Hepatocyte (in vitro differentiated cells): ENCODE measurements around the gene GALNT17. TPM values are rescaled to one million over a fixed set of nuclear protein-coding genes. Genes with fewer than 3 reads are reported as not detected.

Experiments
- DNase-seq: peaks from one replicate; pipeline ENCODE4 v3.0.0-alpha.2; 2016; ENCODE audit warnings: low spot score
- H2AFZ ChIP-seq: fragments of 200-600 bp; sonication (generic); 2 replicates; pipeline ENCODE4 v1.6.0; 2016; ENCODE audit warnings: antibody characterized with exemption, mild to moderate bottlenecking
- H3K27ac ChIP-seq: fragments of 200-600 bp; sonication (generic); 2 replicates; pipeline ENCODE4 v1.5.1; 2016; ENCODE audit warnings: mild to moderate bottlenecking
- H3K27me3 ChIP-seq: fragments of 200-600 bp; sonication (generic); 2 replicates; pipeline ENCODE4 v1.6.1; 2016
- H3K36me3 ChIP-seq: fragments of 200-600 bp; sonication (generic); replicated peaks from 2 replicates; pipeline ENCODE4 v1.5.1; 2016; ENCODE audit warnings: low read depth; ENCODE audit not compliant: insufficient read depth
- H3K4me1 ChIP-seq: fragments of 200-600 bp; sonication (generic); 2 replicates; pipeline ENCODE4 v1.5.1; 2016; ENCODE audit warnings: mild to moderate bottlenecking, moderate library complexity; ENCODE audit not compliant: insufficient read depth
- H3K4me2 ChIP-seq: fragments of 200-600 bp; sonication (generic); 2 replicates; pipeline ENCODE4 v1.6.0; 2016
- H3K4me3 ChIP-seq: fragments of 200-600 bp; sonication (generic); 2 replicates; pipeline ENCODE4 v1.5.1; 2016; ENCODE audit warnings: mild to moderate bottlenecking
- H3K79me2 ChIP-seq: fragments of 200-600 bp; sonication (generic); 2 replicates; pipeline ENCODE4 v1.6.0; 2017; ENCODE audit warnings: mild to moderate bottlenecking
- H3K9me2 ChIP-seq: fragments of 200-600 bp; sonication (generic); replicated peaks from 2 replicates; pipeline ENCODE4 v1.6.0; 2017; ENCODE audit warnings: mild to moderate bottlenecking; ENCODE audit not compliant: insufficient read depth
- H3K9me3 ChIP-seq: fragments of 200-600 bp; sonication (generic); 2 replicates; pipeline ENCODE4 v1.5.1; 2016; ENCODE audit warnings: low read depth, mild to moderate bottlenecking
- H4K20me1 ChIP-seq: fragments of 200-600 bp; sonication (generic); 2 replicates; pipeline ENCODE4 v1.6.0; 2016; ENCODE audit warnings: mild to moderate bottlenecking; ENCODE audit not compliant: insufficient read depth, poor library complexity, severe bottlenecking
- CTCF ChIP-seq: fragments of 200-600 bp; sonication (generic); IDR thresholded peaks from 2 replicates; pipeline ENCODE4 v1.5.1; 2016; ENCODE audit warnings: antibody characterized with exemption, mild to moderate bottlenecking; ENCODE audit not compliant: poor library complexity
- EZH2 ChIP-seq: fragments of 200-600 bp; sonication (generic); IDR thresholded peaks from 2 replicates; pipeline ENCODE4 v1.6.1; 2016; ENCODE audit warnings: antibody characterized with exemption, mild to moderate bottlenecking, borderline replicate concordance
- EZH2phosphoT487 ChIP-seq: fragments of 200-600 bp; sonication (generic); IDR thresholded peaks from one replicate; pipeline ENCODE4 v1.6.1; 2018; ENCODE audit warnings: antibody characterized with exemption, mild to moderate bottlenecking, low read depth, moderate library complexity; ENCODE audit not compliant: unreplicated experiment, severe bottlenecking
- WGBS: methylation state at CpG from one replicate; pipeline ENCODE4 v1.1.6; 2016; ENCODE audit warnings: low lambda C conversion rate; ENCODE audit errors: missing lambda C conversion rate; 5-methylcytosine and 5-hydroxymethylcytosine counted together
- polyA plus RNA-seq: library from polyadenylated mRNA; unstranded; fragments of >200 nt; fragmentation: Nextera tagmentation; extraction: Ambion mirVana; gene quantifications from 2 replicates; pipeline ENCODE4 v1.2.1, GENCODE V29; 2016
- total RNA-seq: library from RNA; depleted of rRNA; stranded (reverse); fragments of >200 nt; gene quantifications from 2 replicates; pipeline ENCODE4 v1.2.3, GENCODE V29; 2014

The GALNT17 gene
- total and polyA plus RNA-seq, 2 experiments from 2014 or later = 4.3 to 8.1 TPM

GRCh38 chr7:71697400-71697799 is 565.5 kb downstream of the GALNT17 start:
- Histone ChIP-seq H3K4me1 (no peaks in the 10 kb centered on the region), H4K20me1 (no peaks in the 10 kb centered on the region), H3K4me3 (no peak overlapping the region), H3K27ac (no peak overlapping the region), H3K79me2 (no peaks in the 10 kb centered on the region), H3K36me3 (no peaks in the 10 kb centered on the region), H3K9me2 (no peaks in the 10 kb centered on the region), H3K4me2 (no peak overlapping the region), H3K9me3 (no peaks in the 10 kb centered on the region), H2AFZ (no peak overlapping the region), H3K27me3 (no peaks in the 10 kb centered on the region)
- TF ChIP-seq CTCF (no peak), EZH2 (no peak), EZH2phosphoT487 (no peak)
- no peak for DNase-seq
- 96% methylated on average over 3 of the region's 3 CpGs for WGBS

- no peak overlapping the region for H3K27ac ChIP-seq
- WGBS = 85% methylated on average over 3 of the region's 3 CpGs
Measured at GRCh38 chr7:71705217-71705616, 573.3 kb downstream of the GALNT17 start.

GRCh38 chr7:71705901-71706596 is 574.1 kb downstream of the GALNT17 start:
- Histone ChIP-seq H3K4me1 (no peaks in the 10 kb centered on the region), H3K9me3 (no peaks in the 10 kb centered on the region), H3K79me2 (no peaks in the 10 kb centered on the region), H2AFZ (no peak overlapping the region), H3K36me3 (no peaks in the 10 kb centered on the region), H4K20me1 (no peaks in the 10 kb centered on the region), H3K27ac (no peak overlapping the region), H3K4me3 (no peak overlapping the region), H3K9me2 (no peaks in the 10 kb centered on the region), H3K27me3 (no peaks in the 10 kb centered on the region), H3K4me2 (no peak overlapping the region)
- 98% methylated on average over 3 of the region's 3 CpGs for WGBS
- TF ChIP-seq EZH2phosphoT487 (no peak), CTCF (no peak), EZH2 (no peak)
- no peak for DNase-seq

More at GRCh38 chr7:71705217-71705616, 573.3 kb downstream of the GALNT17 start:
- Histone ChIP-seq H4K20me1 (no peaks in the 10 kb centered on the region), H3K4me1 (no peaks in the 10 kb centered on the region), H3K9me2 (no peaks in the 10 kb centered on the region), H3K4me3 (no peak overlapping the region), H3K36me3 (no peaks in the 10 kb centered on the region), H3K27me3 (no peaks in the 10 kb centered on the region), H3K4me2 (no peak overlapping the region), H2AFZ (no peak overlapping the region), H3K79me2 (no peaks in the 10 kb centered on the region), H3K9me3 (no peaks in the 10 kb centered on the region)
- TF ChIP-seq EZH2 (no peak), EZH2phosphoT487 (no peak), CTCF (no peak)
- no peak for DNase-seq
